Lung (tissue), 12 donors: Measurements from ENCODE around the gene CTDSPL. TPM values are rescaled to one million over a fixed set of nuclear protein-coding genes. Genes with fewer than 3 reads are reported as not detected.

ENCODE experiments used
- ATAC-seq: fragments of 200-7000 bp; cut with Tn5 transposase; one replicate; pipeline ENCODE4 v1.9.1; 2020; ENCODE audit warnings: moderate number of reproducible peaks; ENCODE audit not compliant: insufficient read depth, low FRiP score
- DNase-seq, 3 donors: peaks; one replicate each; pipeline ENCODE4 v3.0.0-alpha.2; 2013 to 2017
- H3K27ac ChIP-seq, 2 donors: one replicate each; pipeline ENCODE4 v1.5.1; 2013; ENCODE audit warnings: mild to moderate bottlenecking in 2 of 2, moderate library complexity in 2 of 2, control low read depth in 1 of 2, inconsistent platforms in 1 of 2, low read depth in 1 of 2, low read length in 1 of 2
- H3K27me3 ChIP-seq, 3 donors: one replicate each; pipeline ENCODE4 v1.5.1; 2013; ENCODE audit warnings: low read length in 2 of 3; ENCODE audit not compliant: control insufficient read depth in 3 of 3, insufficient read depth in 3 of 3
- H3K36me3 ChIP-seq, 4 donors: one replicate each; pipeline ENCODE4 v1.5.1; 2013; ENCODE audit warnings: low read length in 4 of 4, mild to moderate bottlenecking in 1 of 4, moderate library complexity in 1 of 4; ENCODE audit not compliant: control insufficient read depth in 4 of 4, insufficient read depth in 4 of 4
- H3K4me1 ChIP-seq, 5 donors: one replicate each; pipeline ENCODE4 v1.5.1; 2013; ENCODE audit warnings: low read length in 5 of 5, mild to moderate bottlenecking in 2 of 5, moderate library complexity in 1 of 5; ENCODE audit not compliant: control insufficient read depth in 5 of 5, insufficient read depth in 5 of 5
- H3K4me3 ChIP-seq: one replicate; pipeline ENCODE4 v1.5.1; 2013; ENCODE audit warnings: mild to moderate bottlenecking, control low read depth, moderate library complexity
- H3K9ac ChIP-seq, 2 donors: one replicate each; pipeline ENCODE4 v1.5.1; 2013; ENCODE audit warnings: low read length in 2 of 2, control low read depth in 1 of 2; ENCODE audit not compliant: insufficient read depth in 1 of 2
- H3K9me3 ChIP-seq, 4 donors: one replicate each; pipeline ENCODE4 v1.5.1; 2013; ENCODE audit warnings: low read length in 3 of 4, mild to moderate bottlenecking in 1 of 4, moderate library complexity in 1 of 4; ENCODE audit not compliant: control insufficient read depth in 4 of 4, insufficient read depth in 3 of 4
- WGBS, 2 donors: extraction: QIAGEN DNeasy Blood & Tissue Kit; methylation state at CpG; one replicate each; pipeline ENCODE4 v1.1.7; 2013; 5-methylcytosine and 5-hydroxymethylcytosine counted together
- polyA plus RNA-seq, 2 donors: library from polyadenylated mRNA; stranded (reverse); fragments of 200-250 nt; gene quantifications; one replicate each; pipeline ENCODE4 v1.2.1, GENCODE V29; 2013
- total RNA-seq, 2 donors: library from RNA; depleted of rRNA in 1 of 2; stranded (reverse); fragments of >200 nt in 1 of 2; gene quantifications; one replicate each; pipeline ENCODE4 v1.2.1, GENCODE V29; 2014 to 2021
- TF ChIP-seq, protein P1 (sequence below): IDR thresholded peaks from 2 replicates; pipeline ENCODE4 v1.5.1; 2012; ENCODE audit warnings: mild to moderate bottlenecking; ENCODE audit errors: control extremely low read depth, extremely low read depth
- donor health status: control.
- donor health status: control.
- donor health status: Bipolar disorder and iron deficiency.
- donor health status: healthy.
- donor health status: DM: yes; HTN: yes; CAD: no.

The CTDSPL gene
- total and polyA plus RNA-seq, 4 donors: 12.5 to 79.1 (median 33.5) TPM

DNA sequence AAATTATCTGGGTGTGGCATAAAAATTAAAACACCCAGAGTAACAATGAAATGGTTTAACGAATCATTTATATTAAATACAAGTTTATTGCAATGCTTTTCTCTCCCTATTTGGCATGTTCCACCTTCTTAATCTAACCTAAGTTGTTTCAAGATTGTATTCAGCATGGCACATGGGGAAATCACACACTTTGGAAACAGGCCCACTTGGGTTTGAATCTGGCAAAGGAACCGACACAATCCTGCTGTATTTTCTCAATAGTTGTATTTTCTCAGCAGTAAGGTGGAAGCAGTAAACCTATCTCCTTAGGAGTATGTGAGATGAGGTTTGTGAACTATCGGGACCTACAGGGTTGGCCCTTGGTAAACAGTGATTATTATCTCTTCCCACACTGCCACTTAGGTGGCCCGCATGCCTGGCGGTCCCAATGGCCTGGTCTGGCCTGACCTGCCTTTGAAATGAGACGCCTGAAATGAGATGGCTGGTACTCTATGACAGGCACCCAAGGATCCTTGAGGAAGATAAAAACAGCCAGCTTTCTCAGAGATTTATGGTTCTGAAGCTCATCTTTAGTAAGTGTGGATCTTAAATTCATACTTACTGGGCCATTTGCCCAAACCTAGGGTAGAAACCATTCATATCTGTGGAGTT, 83.6 kb downstream of the CTDSPL start:
- H3K27ac ChIP-seq: peak overlapping the region; percentile 68 to 88
- H3K27me3 ChIP-seq: no peaks in the 10 kb centered on the region
- no peak overlapping the region for H3K9ac ChIP-seq
- no peak for ATAC-seq
- H3K4me3 ChIP-seq: no peak overlapping the region
- 42 to 56% methylated on average over 6 of the region's 6 CpGs for WGBS, 2 donors
- no peaks in the 10 kb centered on the region for H3K9me3 ChIP-seq
- TF ChIP-seq, protein P1, sequence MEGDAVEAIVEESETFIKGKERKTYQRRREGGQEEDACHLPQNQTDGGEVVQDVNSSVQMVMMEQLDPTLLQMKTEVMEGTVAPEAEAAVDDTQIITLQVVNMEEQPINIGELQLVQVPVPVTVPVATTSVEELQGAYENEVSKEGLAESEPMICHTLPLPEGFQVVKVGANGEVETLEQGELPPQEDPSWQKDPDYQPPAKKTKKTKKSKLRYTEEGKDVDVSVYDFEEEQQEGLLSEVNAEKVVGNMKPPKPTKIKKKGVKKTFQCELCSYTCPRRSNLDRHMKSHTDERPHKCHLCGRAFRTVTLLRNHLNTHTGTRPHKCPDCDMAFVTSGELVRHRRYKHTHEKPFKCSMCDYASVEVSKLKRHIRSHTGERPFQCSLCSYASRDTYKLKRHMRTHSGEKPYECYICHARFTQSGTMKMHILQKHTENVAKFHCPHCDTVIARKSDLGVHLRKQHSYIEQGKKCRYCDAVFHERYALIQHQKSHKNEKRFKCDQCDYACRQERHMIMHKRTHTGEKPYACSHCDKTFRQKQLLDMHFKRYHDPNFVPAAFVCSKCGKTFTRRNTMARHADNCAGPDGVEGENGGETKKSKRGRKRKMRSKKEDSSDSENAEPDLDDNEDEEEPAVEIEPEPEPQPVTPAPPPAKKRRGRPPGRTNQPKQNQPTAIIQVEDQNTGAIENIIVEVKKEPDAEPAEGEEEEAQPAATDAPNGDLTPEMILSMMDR: no peak
- peaks cover 0 to 2% (median 0%) of the 10 kb centered on the region in 4 donors for H3K36me3 ChIP-seq
- DNase-seq: peak in 2 of 3 donors; percentile 60 to 68
- peaks cover 26 to 94% (median 67%) of the 10 kb centered on the region in 5 donors for H3K4me1 ChIP-seq

DNA sequence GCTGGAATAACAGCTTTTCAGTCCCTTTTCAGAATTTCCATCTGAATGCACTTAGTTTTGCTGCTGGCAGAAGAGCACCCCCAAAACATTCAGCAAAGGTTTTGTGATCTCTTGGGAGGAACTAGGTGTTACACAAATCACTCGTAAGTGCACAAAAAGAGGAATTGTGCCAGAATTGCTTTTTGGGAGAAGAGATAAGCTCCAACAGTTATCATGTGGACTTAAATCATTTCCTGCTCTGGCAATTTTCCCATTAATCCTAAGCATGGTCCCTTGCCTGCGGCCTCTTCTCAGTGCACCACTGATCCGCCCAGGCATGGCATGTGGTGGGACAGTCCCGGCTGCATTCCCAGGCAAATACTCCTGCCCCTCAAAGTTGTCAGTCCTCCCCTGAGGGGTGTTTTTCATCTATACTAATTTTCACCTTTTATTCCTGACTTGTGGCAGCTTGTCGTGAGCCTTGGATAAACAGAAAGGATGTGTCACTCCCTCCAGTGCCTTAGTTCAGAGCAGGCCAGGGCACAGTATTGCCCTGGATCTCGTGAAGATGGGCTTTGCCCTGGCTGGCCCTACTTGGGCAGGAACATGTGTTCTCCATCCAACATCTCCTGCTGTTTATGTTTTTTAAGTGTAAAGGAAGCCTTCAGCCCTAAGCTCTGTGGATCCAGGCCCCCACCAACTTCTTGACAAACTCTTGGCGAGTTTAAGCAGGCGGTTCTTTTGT, 84.3 kb downstream of the CTDSPL start:
- Histone ChIP-seq H3K36me3 (peaks cover 0 to 2% (median 0%) of the 10 kb centered on the region in 4 donors), H3K9me3 (no peaks in the 10 kb centered on the region), H3K27me3 (no peaks in the 10 kb centered on the region), H3K27ac (peak overlapping the region; percentile 41 to 68), H3K9ac (peak overlapping the region in 1 of 2 donors; percentile 18), H3K4me1 (peaks cover 20 to 90% (median 63%) of the 10 kb centered on the region in 5 donors), H3K4me3 (no peak overlapping the region)
- ATAC-seq (peak; percentile 22), DNase-seq (peak; percentile 78 to 95 (median 93))
- 23 to 27% methylated on average over 8 of the region's 8 CpGs for WGBS, 2 donors
- TF ChIP-seq, protein P1: no peak

DNA sequence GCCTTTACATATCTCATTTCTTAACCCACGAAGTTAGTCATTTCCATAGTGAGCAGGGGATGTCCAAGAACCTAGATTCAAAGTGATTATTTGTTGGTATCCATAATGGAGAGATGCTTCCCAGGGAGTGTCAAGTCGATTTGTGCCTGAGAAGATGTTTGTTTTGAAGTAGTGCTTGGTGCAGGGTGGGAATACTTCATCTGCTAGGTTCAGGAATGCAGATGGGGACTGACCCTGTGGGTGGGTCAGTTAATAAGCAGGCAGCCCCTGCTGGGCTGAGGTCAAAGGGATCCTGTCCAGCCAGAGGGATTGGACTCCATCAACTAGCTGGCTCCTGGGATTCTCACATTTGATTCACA, 84.8 kb downstream of the CTDSPL start:
- Histone ChIP-seq H3K36me3 (no peaks in the 10 kb centered on the region), H3K9ac (no peak overlapping the region), H3K27me3 (no peaks in the 10 kb centered on the region), H3K9me3 (no peaks in the 10 kb centered on the region), H3K27ac (peak overlapping the region in 1 of 2 donors; percentile 41), H3K4me3 (no peak overlapping the region), H3K4me1 (peaks cover 18 to 85% (median 61%) of the 10 kb centered on the region in 5 donors)
- no peak for DNase-seq
- 43 to 48% methylated on average over 2 of the region's 2 CpGs for WGBS, 2 donors
- TF ChIP-seq, protein P1: no peak
- no peak for ATAC-seq
